Right ventricle myocardium superior (tissue), 1 donor: ENCODE data around the gene IQSEC1. TPM values are rescaled to one million over a fixed set of nuclear protein-coding genes. Genes with fewer than 3 reads are reported as not detected.
A peak's percentile ranks its signal among the peaks of the same experiment; 100 is the strongest.

Experiments
- ATAC-seq: fragments of 200-7000 bp; cut with Tn5 transposase; one replicate; pipeline ENCODE4 v1.9.1; 2020; ENCODE audit warnings: mild to moderate bottlenecking; ENCODE audit not compliant: poor library complexity
- DNase-seq: peaks from one replicate; pipeline ENCODE4 v3.0.0-alpha.2; 2020
- intact Hi-C: fragments of 100-400 bp; cut with DNase I; formaldehyde crosslinking; loops from one replicate; pipeline ENCODE4 v1.11.2; 2022
- total RNA-seq: library from RNA; stranded (reverse); fragmentation: NEBNext Ultra II Directional; extraction: Animal tissue kit (Norgen Biotek cat#: 25700); gene quantifications from one replicate; pipeline ENCODE4 v1.2.1, GENCODE V29; 2021
- donor health status: DM: no; HTN: yes; CAD: no; lungs with severe emphysema.

Gene IQSEC1
- total RNA-seq, 1 donor from 2014 or later: 78.6 TPM

GRCh38 chr3:13110678-13111116 lies 37.5 kb upstream of the IQSEC1 start:
- no peak for DNase-seq
- intact Hi-C loops: no loop called here
- ATAC-seq: no peak

- ATAC-seq (no peak), DNase-seq (no peak)
- intact Hi-C loops: no loop called here
Observed at GRCh38 chr3:13109516-13109915, 36.3 kb upstream of the IQSEC1 start.

- intact Hi-C loops: no loop called here
- no peak for DNase-seq
- ATAC-seq: no peak
Observed at GRCh38 chr3:13108861-13109260, 35.6 kb upstream of the IQSEC1 start.

GRCh38 chr3:13107661-13108060 lies 34.4 kb upstream of the IQSEC1 start:
- intact Hi-C loops: no loop called here
- DNase-seq (no peak), ATAC-seq (no peak)

- DNase-seq (no peak), ATAC-seq (no peak)
- intact Hi-C loops: no loop called here
Observed at GRCh38 chr3:13106308-13107001, 33.2 kb upstream of the IQSEC1 start.

GRCh38 chr3:13105896-13106250 lies 32.6 kb upstream of the IQSEC1 start:
- ATAC-seq (no peak), DNase-seq (no peak)
- intact Hi-C loops: no loop called here

GRCh38 chr3:13105181-13105895 lies 32.1 kb upstream of the IQSEC1 start:
- ATAC-seq: no peak
- peak; percentile 4 for DNase-seq
- intact Hi-C loops: no loop called here

GRCh38 chr3:13104511-13104910 lies 31.3 kb upstream of the IQSEC1 start:
- intact Hi-C loops: no loop called here
- ATAC-seq (no peak), DNase-seq (peak; percentile 2)

GRCh38 chr3:13103416-13104058 lies 30.3 kb upstream of the IQSEC1 start:
- intact Hi-C loops: no loop called here
- no peak for ATAC-seq
- peak; percentile 21 for DNase-seq

GRCh38 chr3:13102386-13103345 lies 29.4 kb upstream of the IQSEC1 start:
- DNase-seq (peak; percentile 14), ATAC-seq (no peak)
- intact Hi-C loops: no loop called here

- no peak for DNase-seq
- ATAC-seq: no peak
- intact Hi-C loops: no loop called here
Observed at GRCh38 chr3:13099707-13100106, 26.5 kb upstream of the IQSEC1 start.

- ATAC-seq (no peak), DNase-seq (no peak)
- intact Hi-C loops: no loop called here
Observed at GRCh38 chr3:13098192-13098988, 25.2 kb upstream of the IQSEC1 start.

- ATAC-seq: no peak
- intact Hi-C loops: no loop called here
- no peak for DNase-seq
Observed at GRCh38 chr3:13096356-13096755, 23.1 kb upstream of the IQSEC1 start.

GRCh38 chr3:13095408-13095937 lies 22.2 kb upstream of the IQSEC1 start:
- DNase-seq: no peak
- intact Hi-C loops: no loop called here
- ATAC-seq: no peak

GRCh38 chr3:13093687-13094086 lies 20.5 kb upstream of the IQSEC1 start:
- DNase-seq (peak; percentile 34), ATAC-seq (no peak)
- intact Hi-C loops: loop anchor here (5.0 kb wide), 2 partner anchors 359 to 554 kb away; no protein-coding TSS in a partner anchor

GRCh38 chr3:13092621-13093617 lies 19.7 kb upstream of the IQSEC1 start:
- intact Hi-C loops: loop anchor here (5.0 kb wide), 2 partner anchors 359 to 554 kb away; no protein-coding TSS in a partner anchor
- ATAC-seq (peak; percentile 81), DNase-seq (peak; percentile 84)
